ENCODE measurements around the gene PDE9A.
"Not testable (repeated sequence)": the region's sequence is repeated elsewhere in the genome, so short reads cannot be mapped to it uniquely, and the experiment has no call there.

The PDE9A gene

GRCh38 chr21:42704861-42705260 lies 51.4 kb downstream of the PDE9A start:
- no peak for FAIRE-seq
- no peak for DNase-seq (ENCODE audit: insufficient read length, low spot score)

DNA sequence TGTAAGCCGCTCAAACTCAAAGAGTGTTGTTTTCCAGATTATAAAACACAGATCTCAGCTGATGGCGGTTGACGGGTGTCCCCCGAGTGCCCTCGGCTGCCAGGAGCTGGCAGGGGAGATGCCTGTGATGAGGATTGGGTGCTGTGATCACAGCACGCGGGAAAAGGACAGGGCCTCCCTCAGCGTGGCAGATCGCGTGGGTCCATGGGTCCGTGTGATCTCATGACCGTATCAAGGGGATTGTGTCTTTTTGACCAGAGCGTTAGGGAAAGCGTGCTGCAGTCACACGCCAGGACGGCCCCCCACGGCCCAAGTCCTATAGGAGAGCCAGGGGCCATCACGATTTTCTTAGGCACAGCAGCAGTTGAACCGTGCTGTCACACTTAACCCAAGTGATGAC lies 51.9 kb downstream of the PDE9A start:
- FAIRE-seq (no peak), DNase-seq (ENCODE audit: insufficient read length, low spot score) (no peak)

- no peak for FAIRE-seq
Observed at GRCh38 chr21:42705746-42706374, 52.4 kb downstream of the PDE9A start.

GRCh38 chr21:42706765-42707164 lies 53.3 kb downstream of the PDE9A start:
- FAIRE-seq (no peak), DNase-seq (ENCODE audit: insufficient read length, low spot score) (no peak)

More at GRCh38 chr21:42705746-42706374, 52.4 kb downstream of the PDE9A start:
- no peak for DNase-seq (ENCODE audit: insufficient read length, low spot score)

GRCh38 chr21:42707207-42707830 lies 53.9 kb downstream of the PDE9A start:
- DNase-seq (ENCODE audit: insufficient read length, low spot score) (no peak), FAIRE-seq (no peak)

DNA sequence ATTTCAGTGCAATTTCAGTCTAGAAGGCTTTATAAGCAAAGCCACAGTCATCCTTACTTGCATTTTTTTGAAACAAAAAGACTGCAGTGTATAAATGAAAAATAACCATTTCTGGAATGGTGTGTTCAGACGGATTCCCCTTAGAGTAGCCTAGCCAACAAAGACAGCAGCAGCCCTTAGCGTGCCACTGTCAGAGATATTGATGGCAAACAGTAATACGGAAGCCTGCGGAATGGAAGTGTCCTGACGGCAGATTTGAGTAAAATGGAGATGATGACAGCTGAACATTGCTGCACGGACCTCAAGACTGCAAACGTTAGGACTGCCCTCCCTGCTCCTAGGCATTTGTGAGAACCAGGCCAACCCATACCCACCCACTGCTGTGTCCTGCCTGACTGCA lies 54.7 kb downstream of the PDE9A start:
- DNase-seq (ENCODE audit: insufficient read length, low spot score) (no peak), FAIRE-seq (no peak)

DNA sequence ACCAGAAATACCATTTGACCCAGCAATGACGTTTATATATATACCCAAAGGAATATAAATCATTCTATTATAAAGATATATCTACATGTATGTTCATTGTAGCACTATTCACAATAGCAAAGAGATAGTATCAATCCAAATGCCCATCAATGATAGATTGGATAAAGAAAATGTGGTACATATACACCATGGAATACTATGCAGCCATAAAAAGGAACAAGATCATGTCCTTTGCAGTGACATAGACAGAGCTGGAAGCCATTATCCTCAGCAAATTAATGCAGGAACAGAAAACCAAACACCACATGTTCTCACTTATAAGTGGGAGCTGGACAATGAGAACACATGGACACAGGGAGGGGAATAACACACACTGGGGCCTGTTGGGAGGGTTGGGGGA lies 55.5 kb downstream of the PDE9A start:
- not testable (repeated sequence) for DNase-seq (ENCODE audit: insufficient read length, low spot score); FAIRE-seq

GRCh38 chr21:42711667-42712066 lies 58.2 kb downstream of the PDE9A start:
- DNase-seq (ENCODE audit: insufficient read length, low spot score) (no peak), FAIRE-seq (no peak)

- DNase-seq (ENCODE audit: insufficient read length, low spot score); FAIRE-seq: not testable (repeated sequence)
Observed at GRCh38 chr21:42715427-42715826, 62.0 kb downstream of the PDE9A start.

DNA sequence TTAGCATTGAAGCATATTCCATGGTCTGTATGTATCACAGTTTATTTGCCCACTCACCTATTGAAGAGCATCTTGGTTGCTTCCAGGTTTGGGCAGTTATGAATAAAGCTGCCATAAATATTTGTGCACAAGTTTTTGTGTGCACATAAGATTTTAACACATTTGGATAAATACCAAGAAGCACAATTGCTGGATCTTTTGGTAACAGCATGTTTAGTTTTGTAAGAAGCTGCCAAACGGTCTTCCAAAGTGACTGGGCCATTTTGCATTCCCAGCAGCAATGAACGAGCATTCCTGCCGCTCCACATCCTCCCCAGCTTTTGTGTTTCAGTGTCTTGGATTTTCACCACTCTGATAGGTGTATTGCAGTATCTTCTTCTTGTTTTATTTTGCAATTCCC lies 62.7 kb downstream of the PDE9A start:
- FAIRE-seq (no peak), DNase-seq (ENCODE audit: insufficient read length, low spot score) (no peak)

DNA sequence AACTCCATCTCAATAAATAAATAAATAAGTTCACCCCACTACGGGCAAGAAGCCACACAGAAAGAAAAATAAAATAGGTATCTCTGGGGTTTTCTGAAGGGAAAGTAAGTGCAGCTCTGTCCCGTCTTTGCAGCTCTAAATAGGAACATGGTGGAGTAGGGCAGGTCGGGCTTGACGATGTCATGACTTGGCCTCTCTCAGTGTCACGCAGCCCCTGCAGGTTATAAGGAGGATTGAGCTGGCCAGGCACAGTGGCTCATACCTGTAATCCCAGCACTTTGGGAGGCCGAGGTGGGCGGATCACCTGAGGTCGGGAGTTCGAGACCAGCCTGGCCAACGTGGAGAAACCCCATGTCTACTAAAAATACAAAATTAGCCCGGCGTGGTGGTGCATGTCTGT lies 67.1 kb downstream of the PDE9A start:
- FAIRE-seq; DNase-seq (ENCODE audit: insufficient read length, low spot score): not testable (repeated sequence)

DNA sequence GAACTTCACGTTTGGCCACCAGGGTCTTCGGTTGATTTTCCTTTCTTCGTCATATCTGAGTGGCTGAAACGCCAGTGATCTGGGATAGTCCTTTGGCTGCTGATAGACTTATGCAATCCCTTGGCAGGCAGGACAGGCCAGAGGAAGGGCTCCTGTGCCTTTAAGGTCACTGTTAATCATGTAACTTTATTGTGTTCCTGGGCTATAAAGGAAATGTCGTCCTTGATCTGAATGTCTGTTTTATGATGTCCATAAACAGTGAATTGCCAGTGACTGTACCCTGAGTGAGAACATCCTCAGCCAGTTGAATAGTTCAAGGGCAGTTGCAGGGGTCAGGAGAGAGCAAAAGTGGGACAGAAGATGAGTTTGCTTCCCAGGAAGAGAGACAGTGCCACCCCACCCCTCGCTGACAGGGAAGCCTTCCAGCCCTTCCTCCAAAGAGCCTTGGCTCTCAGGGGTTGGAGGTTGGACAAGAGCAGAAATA lies 68.0 kb downstream of the PDE9A start:
- DNase-seq (ENCODE audit: insufficient read length, low spot score), result no peak

DNA sequence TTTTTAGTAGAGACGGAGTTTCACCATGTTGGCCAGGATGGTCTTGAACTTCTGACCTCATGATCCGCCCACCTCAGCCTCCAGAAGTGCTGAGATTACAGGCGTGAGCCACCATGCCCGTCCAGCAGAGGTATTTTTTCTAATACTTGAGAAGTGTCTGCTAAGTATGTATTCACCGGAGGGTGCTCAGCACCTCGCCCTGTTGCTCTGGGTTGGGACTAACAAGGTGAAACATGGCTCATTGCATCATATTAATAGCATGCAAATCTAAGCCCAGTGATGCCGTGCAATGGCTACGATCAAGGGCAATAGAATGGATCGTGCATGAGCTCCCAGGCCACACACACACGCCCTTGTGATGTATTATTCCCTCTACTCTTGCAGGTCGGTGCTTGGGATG lies 68.7 kb downstream of the PDE9A start:
- no peak for DNase-seq (ENCODE audit: insufficient read length, low spot score)
- FAIRE-seq, result no peak

More for the DNA sequence above, 68.0 kb downstream of the PDE9A start:
- no peak for FAIRE-seq

DNA sequence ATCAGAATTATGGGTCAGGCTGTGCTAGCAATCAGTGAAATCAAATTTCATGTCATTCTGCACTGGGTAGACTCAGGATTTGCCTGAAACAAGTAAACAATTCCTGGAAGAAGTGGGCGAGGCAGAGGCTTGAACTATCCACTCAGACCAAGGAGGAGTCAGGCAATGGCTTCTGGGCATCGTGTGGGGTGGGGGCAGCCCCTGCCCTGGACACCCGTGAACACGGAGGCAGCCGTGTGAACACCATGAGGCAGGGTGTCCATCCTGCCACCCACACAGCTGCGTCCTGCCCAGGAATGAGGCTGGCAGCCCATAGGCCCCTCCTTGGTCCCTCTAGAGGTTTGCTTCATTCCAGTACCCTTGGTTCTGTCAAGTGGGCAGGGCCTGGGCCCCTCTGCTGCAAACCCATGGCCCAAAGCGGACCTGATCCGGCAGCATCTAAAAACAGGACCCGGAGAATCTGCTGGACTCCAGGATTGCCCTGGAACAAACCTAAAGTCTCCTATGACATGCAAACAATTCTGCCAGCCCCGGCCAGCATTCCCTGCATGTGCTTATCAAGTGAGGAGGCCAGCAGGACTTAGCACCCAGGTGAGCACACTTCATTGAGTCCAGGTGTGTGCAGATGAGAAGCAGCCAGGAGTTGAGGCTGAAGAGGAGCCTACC lies 69.5 kb downstream of the PDE9A start:
- DNase-seq (ENCODE audit: insufficient read length, low spot score), result no peak
- FAIRE-seq, result no peak

DNA sequence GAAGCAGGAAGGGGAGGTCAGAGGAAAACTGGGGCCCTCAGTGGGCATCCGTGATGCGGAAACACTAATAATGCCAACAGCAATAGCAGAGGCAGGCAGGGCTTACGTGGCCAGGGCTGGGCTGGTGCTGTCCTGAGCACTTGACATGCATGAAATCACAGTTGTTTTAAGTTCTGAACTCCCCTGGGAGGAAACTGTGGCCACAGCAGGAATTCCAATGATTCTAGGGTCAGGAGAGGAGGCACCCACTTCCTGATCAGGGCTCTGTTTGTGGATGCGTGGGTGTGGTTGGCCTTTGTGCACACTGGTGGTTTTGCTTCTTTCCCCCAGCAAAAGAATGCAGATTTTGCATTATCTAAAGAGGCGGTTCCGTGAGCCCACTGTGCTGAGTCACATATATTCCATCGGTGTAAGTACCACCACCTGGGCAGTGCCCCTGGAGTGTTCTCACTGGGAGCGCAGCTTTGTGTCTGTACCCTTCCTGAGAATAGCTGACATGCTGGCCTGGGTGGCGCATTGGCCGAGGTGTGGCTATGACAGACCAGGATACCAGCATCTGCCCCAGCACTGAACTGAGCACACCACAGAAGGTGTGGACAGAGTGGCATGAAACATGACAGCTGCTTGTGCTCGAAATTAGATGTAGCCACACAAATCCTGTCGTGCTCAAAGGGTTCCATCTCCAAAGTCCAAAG lies 71.0 kb downstream of the PDE9A start:
- peak; percentile 85 for DNase-seq (ENCODE audit: insufficient read length, low spot score)
- FAIRE-seq, result peak; percentile 95

DNA sequence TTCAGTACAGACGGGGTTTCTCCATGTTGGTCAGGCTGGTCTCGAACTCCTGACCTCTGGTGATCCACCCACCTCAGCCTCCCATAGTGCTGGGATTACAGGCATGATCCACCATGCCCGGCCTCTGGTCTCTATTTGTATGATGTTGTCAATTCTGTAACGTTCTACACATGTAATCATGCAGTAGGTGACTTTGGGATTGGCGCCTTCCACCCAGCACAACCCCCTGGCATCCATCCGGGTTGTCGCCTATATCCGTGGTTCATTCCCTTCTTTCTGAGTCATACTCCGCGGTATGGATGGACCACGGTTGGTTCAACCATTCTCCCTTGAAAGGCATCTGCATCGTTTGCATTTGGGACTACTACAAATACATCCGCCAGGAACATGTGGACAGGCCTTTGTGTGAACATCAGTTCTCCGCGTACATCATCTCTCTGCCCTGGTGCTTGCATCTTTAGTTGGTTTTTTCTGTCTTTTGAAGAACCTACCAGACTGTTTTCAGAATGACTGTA lies 72.1 kb downstream of the PDE9A start:
- DNase-seq (ENCODE audit: insufficient read length, low spot score), result no peak
- FAIRE-seq, result peak; percentile 26

GRCh38 chr21:42731264-42732032 lies 78.0 kb downstream of the PDE9A start:
- no peak for DNase-seq (ENCODE audit: insufficient read length, low spot score)
- no peak for FAIRE-seq

- DNase-seq (ENCODE audit: insufficient read length, low spot score) (no peak), FAIRE-seq (no peak)
Observed at GRCh38 chr21:42732033-42732410, 78.6 kb downstream of the PDE9A start.

GRCh38 chr21:42733037-42733627 lies 79.7 kb downstream of the PDE9A start:
- FAIRE-seq (no peak), DNase-seq (ENCODE audit: insufficient read length, low spot score) (no peak)

DNA sequence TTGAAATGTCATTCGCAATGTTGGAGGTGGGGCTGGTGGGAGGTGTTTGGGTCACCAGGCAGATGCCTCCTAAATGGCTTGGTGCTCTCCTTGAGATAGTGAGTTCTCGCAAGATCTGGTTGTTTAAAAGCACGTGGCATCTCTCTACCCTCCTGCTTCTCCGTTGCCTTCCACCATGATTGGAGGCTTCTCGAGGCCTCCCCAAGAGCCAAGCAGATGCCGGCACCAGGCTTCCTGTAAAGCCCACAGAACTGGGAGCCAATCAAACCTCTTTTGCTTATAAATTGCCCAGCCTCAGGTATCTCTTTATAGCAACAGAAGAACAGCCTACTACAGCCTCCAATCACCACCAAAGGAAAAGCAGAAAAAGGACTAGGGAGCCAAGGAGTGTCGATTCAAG lies 80.5 kb downstream of the PDE9A start:
- no peak for DNase-seq (ENCODE audit: insufficient read length, low spot score)
- no peak for FAIRE-seq
